Measurements from ENCODE around the gene RAB25. TPM values are rescaled to one million over a fixed set of nuclear protein-coding genes. Genes with fewer than 3 reads are reported as not detected.
A peak's percentile ranks its signal among the peaks of the same experiment; 100 is the strongest.

RAB25 gene
- total RNA-seq, 1 donor from 2014 or later = 47.5 TPM

GRCh38 chr1:156119503-156120209 lies 58.7 kb downstream of the RAB25 start:
- TF ChIP-seq CTCF (conservative IDR thresholded peaks at IDR 0.05; ENCODE audit: low read depth, low read length) = no peak
- DNase-seq (ENCODE audit: low read depth) = no peak
- peak overlapping the region; percentile 36 for H3K4me3 ChIP-seq (ENCODE audit: low read depth, low read length)

Other genes starting within 250 kb of the RAB25 start
- 13.9 and 22.7 TPM in 2 replicates for gene GON4L, start 203.9 kb upstream of the RAB25 start, total RNA-seq
- 13.2 and 15.4 TPM in 2 replicates for gene SYT11, start 201.6 kb upstream of the RAB25 start, total RNA-seq
- 16.3 and 17.6 TPM in 2 replicates for gene RIT1, start 149.8 kb upstream of the RAB25 start, total RNA-seq
- 30.8 and 36.7 TPM in 2 replicates for gene KHDC4, start 126.7 kb upstream of the RAB25 start, total RNA-seq
- not detected in 2 replicates for gene RXFP4, start 119.5 kb upstream of the RAB25 start, total RNA-seq
- 62.5 and 89.7 TPM in 2 replicates for gene ARHGEF2, start 82.6 kb upstream of the RAB25 start, total RNA-seq
- 450 and 635 TPM in 2 replicates for gene SSR2, start 40.2 kb upstream of the RAB25 start, total RNA-seq
- gene UBQLN4, start 7.4 kb upstream of the RAB25 start, total RNA-seq = 28.2 and 29.7 TPM in 2 replicates
- 94.8 and 97.0 TPM in 2 replicates for gene LAMTOR2, start 6.4 kb upstream of the RAB25 start, total RNA-seq
- 14.8 and 19.0 TPM in 2 replicates for gene MEX3A, start 21.3 kb downstream of the RAB25 start, total RNA-seq
- 358 and 433 TPM in 2 replicates for gene LMNA, start 53.6 kb downstream of the RAB25 start, total RNA-seq
- gene SEMA4A, start 92.4 kb downstream of the RAB25 start, total RNA-seq = 1.4 and 3.5 TPM in 2 replicates
- gene SLC25A44, start 132.9 kb downstream of the RAB25 start, total RNA-seq = 7.4 and 16.6 TPM in 2 replicates
- gene PMF1, start 151.8 kb downstream of the RAB25 start, total RNA-seq = 112 and 131 TPM in 2 replicates
- 0.29 TPM in 1 of 2 replicates, not detected in the other for gene BGLAP, start 181.0 kb downstream of the RAB25 start, total RNA-seq
- gene PAQR6, start 186.9 kb downstream of the RAB25 start, total RNA-seq = 1.4 and 1.5 TPM in 2 replicates
- gene SMG5, start 221.7 kb downstream of the RAB25 start, total RNA-seq = 77.4 and 96.9 TPM in 2 replicates
- 2.1 and 3.9 TPM in 2 replicates for gene TMEM79, start 223.2 kb downstream of the RAB25 start, total RNA-seq
- gene GLMP, start 234.5 kb downstream of the RAB25 start, total RNA-seq = 47.9 and 66.3 TPM in 2 replicates
- gene VHLL, start 238.1 kb downstream of the RAB25 start, total RNA-seq = not detected in 2 replicates

Measured in epithelial cell of proximal tubule (primary cell).